Heart left ventricle (tissue), 16 donors: ENCODE results near the gene TEX261. TPM values are rescaled to one million over a fixed set of nuclear protein-coding genes. Genes with fewer than 3 reads are reported as not detected.
A peak's percentile ranks its signal among the peaks of the same experiment; 100 is the strongest.

ENCODE experiments used
- ATAC-seq, 4 donors: fragments of 200-7000 bp; cut with Tn5 transposase; one replicate each; pipeline ENCODE4 v1.9.1; 2020 to 2022; ENCODE audit warnings: moderate library complexity in 4 of 4, mild to moderate bottlenecking in 3 of 4, moderate number of reproducible peaks in 1 of 4
- DNase-seq, 5 donors: peaks; one replicate each; pipeline ENCODE4 v3.0.0-alpha.2; 2020
- H3K27ac ChIP-seq, 12 donors: fragments of 200-600 bp; sonication (generic) in 4 of 12; one replicate each; pipeline versions ENCODE4 v1.5.0 to v1.8.0; 2016 to 2022; ENCODE audit warnings: mild to moderate bottlenecking in 2 of 12
- H3K27me3 ChIP-seq, 9 donors: fragments of 200-600 bp; sonication (generic) in 2 of 9; one replicate each; pipeline versions ENCODE4 v1.5.1 to v1.8.0; 2016 to 2022; ENCODE audit warnings: mild to moderate bottlenecking in 3 of 9
- H3K36me3 ChIP-seq, 9 donors: fragments of 200-600 bp; sonication (generic) in 2 of 9; one replicate each; pipeline versions ENCODE4 v1.5.0 to v1.8.0; 2018 to 2022; ENCODE audit warnings: mild to moderate bottlenecking in 2 of 9
- H3K4me1 ChIP-seq, 12 donors: fragments of 200-600 bp; sonication (generic) in 4 of 12; one replicate each; pipeline versions ENCODE4 v1.5.0 to v1.8.0; 2016 to 2022; ENCODE audit warnings: mild to moderate bottlenecking in 3 of 12
- H3K4me3 ChIP-seq, 12 donors: fragments of 200-600 bp; sonication (generic) in 4 of 12; one replicate each; pipeline versions ENCODE4 v1.5.0 to v1.8.0; 2017 to 2022; ENCODE audit warnings: mild to moderate bottlenecking in 9 of 12, moderate library complexity in 4 of 12
- H3K9me3 ChIP-seq, 12 donors: fragments of 200-600 bp; sonication (generic) in 4 of 12; one replicate each; pipeline versions ENCODE4 v1.5.0 to v1.8.0; 2016 to 2022; ENCODE audit warnings: mild to moderate bottlenecking in 1 of 12
- POLR2A ChIP-seq, 2 donors: fragments of 450-650 bp; IDR thresholded peaks; one replicate each; pipeline ENCODE4 v1.6.1; 2017; ENCODE audit warnings: antibody characterized with exemption in 2 of 2, mild to moderate bottlenecking in 2 of 2, moderate library complexity in 2 of 2
- WGBS, 4 donors: extraction: QIAGEN DNeasy Blood & Tissue Kit in 2 of 4; methylation state at CpG; one replicate each; pipeline versions ENCODE4 v1.1.5 to v1.1.7; 2013 to 2018; 5-methylcytosine and 5-hydroxymethylcytosine counted together
- intact Hi-C, 10 donors: fragments of 100-400 bp; cut with DNase I; formaldehyde crosslinking; loops; one replicate each; pipeline versions ENCODE4 v1.11.1 to v1.14.2; 2022
- polyA plus RNA-seq, 2 donors: library from polyadenylated mRNA; stranded (reverse); fragments of 200-250 nt; gene quantifications; one replicate each; pipeline ENCODE4 v1.2.3, GENCODE V29; 2013
- total RNA-seq, 9 donors: library from RNA; depleted of rRNA in 2 of 9; stranded (reverse); fragments of >200 nt in 2 of 9; fragmentation: NEBNext Ultra II Directional in 3 of 9; extraction: Animal tissue kit (Norgen Biotek cat#: 25700) in 3 of 9; gene quantifications; one replicate each; pipeline versions ENCODE4 v1.1.0 to v1.2.4, GENCODE V29; 2016 to 2023
- TF ChIP-seq, protein P1 (sequence below), 12 donors: fragments of 200-600 bp; sonication (generic) in 4 of 12; IDR thresholded peaks; one replicate each; pipeline versions ENCODE4 v1.5.0 to v1.8.0; 2018 to 2022; ENCODE audit warnings: antibody characterized with exemption in 12 of 12, mild to moderate bottlenecking in 5 of 12
- donor health status: ischemic (EF 13 %, LVEDD 7.1; RV severe dilation, severe dysfunction).
- donor health status: healthy with polysubstance abuse.
- donor health status: DM: no; HTN: yes; CAD: no.
- donor health status: DM: no; HTN: no; CAD: no.
- donor health status: ischemic (EF 25% LVEDD 6.9; RV normal size, moderate dysfunction).
- donor health status: ischemic (EF 25% LVEDD 5.7; RV mildly dilated, moderate dysfunction).
- donor health status: healthy.
- donor health status: DM: yes; HTN: yes; CAD: no.
- donor health status: ischemic (EF 35%, LVEDD 5.7; RV mildly dilated, moderate dysfunction).
- donor health status: nonischemic (EF 11% LVEDD 7.7; RV severe dilation, severe dysfunction).
- donor health status: DM: yes; HTN: yes; CAD: no.
- donor health status: PGD.
- donor health status: ischemic (EF 29% LVEDD 5.4; RV normal size, mild dysfunction).
- donor health status: nonischemic (EF 23%, LVEDD 6.1; RV moderate dilation, normal function).

TEX261 gene
- total and polyA plus RNA-seq, 11 donors, result 29.2 to 69.3 (median 50.4) TPM

GRCh38 chr2:70994009-70994698 is 519 bp downstream of the TEX261 start:
- TF ChIP-seq, protein P1, sequence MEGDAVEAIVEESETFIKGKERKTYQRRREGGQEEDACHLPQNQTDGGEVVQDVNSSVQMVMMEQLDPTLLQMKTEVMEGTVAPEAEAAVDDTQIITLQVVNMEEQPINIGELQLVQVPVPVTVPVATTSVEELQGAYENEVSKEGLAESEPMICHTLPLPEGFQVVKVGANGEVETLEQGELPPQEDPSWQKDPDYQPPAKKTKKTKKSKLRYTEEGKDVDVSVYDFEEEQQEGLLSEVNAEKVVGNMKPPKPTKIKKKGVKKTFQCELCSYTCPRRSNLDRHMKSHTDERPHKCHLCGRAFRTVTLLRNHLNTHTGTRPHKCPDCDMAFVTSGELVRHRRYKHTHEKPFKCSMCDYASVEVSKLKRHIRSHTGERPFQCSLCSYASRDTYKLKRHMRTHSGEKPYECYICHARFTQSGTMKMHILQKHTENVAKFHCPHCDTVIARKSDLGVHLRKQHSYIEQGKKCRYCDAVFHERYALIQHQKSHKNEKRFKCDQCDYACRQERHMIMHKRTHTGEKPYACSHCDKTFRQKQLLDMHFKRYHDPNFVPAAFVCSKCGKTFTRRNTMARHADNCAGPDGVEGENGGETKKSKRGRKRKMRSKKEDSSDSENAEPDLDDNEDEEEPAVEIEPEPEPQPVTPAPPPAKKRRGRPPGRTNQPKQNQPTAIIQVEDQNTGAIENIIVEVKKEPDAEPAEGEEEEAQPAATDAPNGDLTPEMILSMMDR (IDR thresholded peaks at IDR 0.05), result no peak
- no peak for TF ChIP-seq POLR2A (IDR thresholded peaks at IDR 0.05)
- DNase-seq, result peak in 3 of 5 donors; percentile 36 to 71 (median 42)
- Histone ChIP-seq H3K36me3 (peaks cover 2 to 40% (median 30%) of the 10 kb centered on the region in 9 donors), H3K27ac (peak overlapping the region; percentile 57 to 92 (median 86)), H3K4me3 (peak overlapping the region; percentile 78 to 100 (median 98)), H3K9me3 (no peaks in the 10 kb centered on the region), H3K27me3 (no peaks in the 10 kb centered on the region), H3K4me1 (peaks cover 5 to 36% (median 21%) of the 10 kb centered on the region in 12 donors)
- intact Hi-C loops, result no loop called here
- ATAC-seq, result peak in 3 of 4 donors; percentile 20 to 44 (median 33)
- 0 to 1% (median 1%) methylated on average over 28 to 49 of the region's 49 CpGs for WGBS, 4 donors

DNA sequence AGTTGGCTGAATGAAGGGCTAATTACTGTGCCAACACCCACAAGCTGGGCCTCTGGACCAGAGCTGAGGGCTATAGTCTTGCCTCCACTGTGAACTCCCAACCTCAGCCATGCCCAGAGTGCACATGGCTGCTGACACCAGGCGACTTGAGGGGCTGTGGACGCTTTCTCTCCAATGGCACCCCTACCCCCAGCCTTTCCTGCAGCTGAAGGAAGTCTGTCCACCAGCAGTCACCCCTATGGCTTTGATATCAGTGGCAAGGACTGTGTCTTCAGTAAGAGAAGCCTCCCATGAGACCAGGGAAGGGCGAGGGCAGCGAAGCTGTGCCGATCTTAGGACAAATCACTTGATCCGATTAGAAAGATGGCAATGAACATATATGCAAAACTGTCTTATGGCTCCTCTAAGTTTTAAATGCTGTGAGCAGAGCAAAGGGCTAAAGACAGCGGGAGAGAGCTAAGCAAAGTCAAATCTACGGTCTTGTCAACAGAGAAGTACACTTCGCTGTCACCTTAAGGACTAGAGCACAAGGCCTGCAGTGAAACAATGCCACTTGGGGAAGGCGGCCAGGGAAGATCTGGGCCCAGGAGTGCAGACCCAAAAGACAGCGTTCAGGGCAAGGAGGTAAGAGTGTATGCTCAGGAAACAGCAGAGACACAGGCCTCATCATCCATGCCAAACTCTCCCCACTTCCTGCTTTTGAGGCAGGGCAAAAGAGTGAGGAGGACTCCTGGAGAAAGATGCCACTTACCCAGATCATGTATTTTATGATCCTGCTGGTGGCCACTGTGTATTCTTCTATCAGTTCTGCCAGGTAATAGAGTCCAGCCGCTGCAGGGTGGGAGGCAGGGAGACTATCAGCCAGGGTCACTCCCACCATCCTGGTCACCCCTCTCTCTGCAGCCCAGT is 1.5 kb downstream of the TEX261 start:
- peaks cover 2 to 49% (median 40%) of the 10 kb centered on the region in 9 donors for H3K36me3 ChIP-seq
- H3K27ac ChIP-seq, result peak overlapping the region in 1 of 12 donors; percentile 88
- DNase-seq, result peak in 1 of 5 donors; percentile 18
- no peaks in the 10 kb centered on the region for H3K27me3 ChIP-seq
- H3K9me3 ChIP-seq, result no peaks in the 10 kb centered on the region
- no peak for ATAC-seq
- TF ChIP-seq, protein P1 (IDR thresholded peaks at IDR 0.05), result no peak
- TF ChIP-seq POLR2A (IDR thresholded peaks at IDR 0.05), result no peak
- H3K4me1 ChIP-seq, result peaks cover 5 to 39% (median 24%) of the 10 kb centered on the region in 12 donors
- 86 to 96% (median 87%) methylated on average over 11 to 12 of the region's 12 CpGs for WGBS, 4 donors
- H3K4me3 ChIP-seq, result peak overlapping the region in 10 of 12 donors; percentile 79 to 100 (median 98)
- intact Hi-C loops, result no loop called here

- TF ChIP-seq POLR2A (IDR thresholded peaks at IDR 0.05), result no peak
- TF ChIP-seq, protein P1 (IDR thresholded peaks at IDR 0.05), result no peak
Measured at GRCh38 chr2:70991742-70992141, 2.9 kb downstream of the TEX261 start.

GRCh38 chr2:70991142-70991541 is 3.5 kb downstream of the TEX261 start:
- no peak overlapping the region for H3K4me3 ChIP-seq
- no peak for DNase-seq
- intact Hi-C loops, result no loop called here
- TF ChIP-seq, protein P1 (IDR thresholded peaks at IDR 0.05), result no peak
- TF ChIP-seq POLR2A (IDR thresholded peaks at IDR 0.05), result no peak
- H3K9me3 ChIP-seq, result no peaks in the 10 kb centered on the region
- no peak overlapping the region for H3K27ac ChIP-seq
- peaks cover 2 to 67% (median 59%) of the 10 kb centered on the region in 9 donors for H3K36me3 ChIP-seq
- peaks cover 5 to 58% (median 30%) of the 10 kb centered on the region in 12 donors for H3K4me1 ChIP-seq
- no peak for ATAC-seq
- H3K27me3 ChIP-seq, result no peaks in the 10 kb centered on the region
- 82 to 93% (median 90%) methylated on average over 4 to 5 of the region's 5 CpGs for WGBS, 4 donors

More at GRCh38 chr2:70991742-70992141, 2.9 kb downstream of the TEX261 start:
- WGBS, 4 donors, result 80 to 93% (median 89%) methylated on average over 9 of the region's 9 CpGs
- ATAC-seq (no peak), DNase-seq (no peak)
- H3K27ac ChIP-seq, result no peak overlapping the region
- H3K27me3 ChIP-seq, result no peaks in the 10 kb centered on the region
- peaks cover 5 to 52% (median 30%) of the 10 kb centered on the region in 12 donors for H3K4me1 ChIP-seq
- H3K4me3 ChIP-seq, result no peak overlapping the region
- H3K9me3 ChIP-seq, result no peaks in the 10 kb centered on the region
- H3K36me3 ChIP-seq, result peaks cover 2 to 62% (median 53%) of the 10 kb centered on the region in 9 donors
- intact Hi-C loops, result no loop called here
